NCI-H128 (cell line): ENCODE results near the gene ID2.
"Not testable (repeated sequence)": the region's sequence is repeated elsewhere in the genome, so short reads cannot be mapped to it uniquely, and the experiment has no call there.

ENCODE experiments used
- DNase-seq: peaks from one replicate; lab custom pipeline; 2025; ENCODE audit not compliant: unreplicated experiment; lab: John Stamatoyannopoulos, UW

ID2 gene

DNA sequence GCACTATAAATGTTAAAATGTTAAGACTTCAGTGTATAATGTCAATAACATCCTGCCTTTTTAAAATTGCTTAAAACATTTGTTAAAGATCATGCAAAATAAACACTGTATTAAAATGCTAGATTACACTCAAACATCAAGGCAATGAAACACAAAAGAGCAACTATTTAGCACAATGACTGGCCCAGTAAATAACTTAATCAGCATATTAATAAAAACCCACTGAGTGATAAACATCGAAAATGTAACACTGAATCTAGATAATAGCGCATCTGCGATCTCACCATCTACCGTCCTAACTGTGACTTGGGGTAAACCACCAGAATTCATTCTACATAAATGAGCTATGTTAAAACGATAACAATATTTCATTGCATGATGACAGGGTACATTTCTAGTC, 47.2 kb downstream of the ID2 start:
- not testable (repeated sequence) for DNase-seq

GRCh38 chr2:8729939-8730338, 48.1 kb downstream of the ID2 start:
- DNase-seq = no peak

DNA sequence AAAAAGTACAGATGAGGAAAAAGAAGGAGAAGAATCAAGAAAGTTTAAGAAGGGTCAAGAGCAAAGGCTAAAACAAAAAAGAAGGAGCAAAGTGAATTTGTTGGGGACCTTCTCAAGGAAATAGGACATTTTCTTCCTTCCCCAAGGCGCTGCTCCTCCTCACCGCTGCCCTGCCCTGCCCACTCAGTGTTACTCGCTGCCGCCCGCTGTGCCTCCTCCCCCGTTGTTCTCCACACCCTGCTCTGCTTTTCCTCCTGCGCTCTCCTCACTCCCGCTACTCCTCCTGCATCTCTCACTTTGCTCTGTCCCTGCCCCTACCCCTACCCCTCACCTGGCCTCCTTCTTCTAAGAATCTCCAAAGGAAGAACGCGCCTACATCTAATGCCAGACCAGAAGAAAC, 50.7 kb downstream of the ID2 start:
- no peak for DNase-seq
